Measurements from ENCODE around the gene BMF.

BMF gene

GRCh38 chr15:40102897-40103858, 5.5 kb downstream of the BMF start:
- DNase-seq, result no peak

- DNase-seq, result no peak
Measured at GRCh38 chr15:40100947-40101905, 7.5 kb downstream of the BMF start.

GRCh38 chr15:40100123-40100946, 8.3 kb downstream of the BMF start:
- DNase-seq, result no peak

- peak; percentile 69 for DNase-seq
Measured at GRCh38 chr15:40098489-40099261, 10.0 kb downstream of the BMF start.

- DNase-seq, result no peak
Measured at GRCh38 chr15:40097968-40098476, 10.7 kb downstream of the BMF start.

GRCh38 chr15:40097096-40097967, 11.3 kb downstream of the BMF start:
- no peak for DNase-seq

GRCh38 chr15:40096094-40096891, 12.4 kb downstream of the BMF start:
- DNase-seq, result no peak

GRCh38 chr15:40095371-40096093, 13.1 kb downstream of the BMF start:
- DNase-seq, result no peak

GRCh38 chr15:40094156-40094555, 14.5 kb downstream of the BMF start:
- no peak for DNase-seq

- no peak for DNase-seq
Measured at GRCh38 chr15:40092979-40093869, 15.5 kb downstream of the BMF start.

GRCh38 chr15:40092256-40092978, 16.3 kb downstream of the BMF start:
- DNase-seq, result no peak

GRCh38 chr15:40091861-40092255, 16.8 kb downstream of the BMF start:
- DNase-seq, result no peak

GRCh38 chr15:40090774-40091455, 17.8 kb downstream of the BMF start:
- DNase-seq, result no peak

GRCh38 chr15:40088929-40089755, 19.5 kb downstream of the BMF start:
- no peak for DNase-seq

All from activated CD8-positive, alpha-beta memory T cell treated with anti-CD3 and anti-CD28 coated beads, Interleukin-2, amount 50 U/mL, for 4 hours (primary cell).